H9 (cell line): ENCODE data around the gene PTGDR. TPM values are rescaled to one million over a fixed set of nuclear protein-coding genes. Genes with fewer than 3 reads are reported as not detected.

Experiments used
- DNase-seq: peaks from one replicate; pipeline ENCODE4 v3.0.0-alpha.2; 2017
- H2AFZ ChIP-seq: one replicate; pipeline ENCODE4 v1.6.1; 2013; ENCODE audit warnings: mild to moderate bottlenecking, low read length, control low read depth, moderate library complexity
- H2AK5ac ChIP-seq: 2 replicates; pipeline ENCODE4 v1.6.1; 2013; ENCODE audit warnings: low read length, control low read depth, mixed read lengths; ENCODE audit not compliant: insufficient read length
- H2BK120ac ChIP-seq: one replicate; pipeline ENCODE4 v1.6.1; 2013; ENCODE audit warnings: low read depth, mild to moderate bottlenecking, low read length, control low read depth, inconsistent platforms; ENCODE audit not compliant: poor library complexity, severe bottlenecking
- H2BK12ac ChIP-seq: 2 replicates; pipeline ENCODE4 v1.6.1; 2013; ENCODE audit warnings: low read length, control low read depth, mixed read lengths, low read depth; ENCODE audit not compliant: insufficient read length
- H2BK15ac ChIP-seq: 2 replicates; pipeline ENCODE4 v1.6.1; 2013; ENCODE audit warnings: low read depth, low read length, control low read depth
- H2BK20ac ChIP-seq: one replicate; pipeline ENCODE4 v1.6.1; 2013; ENCODE audit warnings: low read depth, mild to moderate bottlenecking, low read length, control low read depth, inconsistent platforms; ENCODE audit not compliant: poor library complexity, severe bottlenecking
- H2BK5ac ChIP-seq: 2 replicates; pipeline ENCODE4 v1.6.1; 2013; ENCODE audit warnings: low read length, control low read depth, mixed read lengths; ENCODE audit not compliant: insufficient read length
- H3K14ac ChIP-seq: 2 replicates; pipeline ENCODE4 v1.6.1; 2013; ENCODE audit warnings: low read length, control low read depth; ENCODE audit not compliant: insufficient read depth
- H3K18ac ChIP-seq: 2 replicates; pipeline ENCODE4 v1.6.1; 2013; ENCODE audit warnings: low read depth, mild to moderate bottlenecking, mixed read lengths, low read length, control low read depth; ENCODE audit not compliant: insufficient read length
- H3K23ac ChIP-seq: 2 replicates; pipeline ENCODE4 v1.6.1; 2013; ENCODE audit warnings: low read length, control low read depth, mixed read lengths, low read depth; ENCODE audit not compliant: insufficient read length
- H3K23me2 ChIP-seq: 2 replicates; pipeline ENCODE4 v1.6.1; 2013; ENCODE audit warnings: low read depth, mild to moderate bottlenecking, mixed read lengths, low read length, control low read depth; ENCODE audit not compliant: insufficient read length, poor library complexity, severe bottlenecking
- H3K27ac ChIP-seq: 2 replicates; pipeline ENCODE4 v1.5.1; 2013; ENCODE audit warnings: low read length, control low read depth, mixed read lengths, low read depth; ENCODE audit not compliant: insufficient read length
- H3K27me3 ChIP-seq: 2 replicates; pipeline ENCODE4 v1.6.1; 2013; ENCODE audit warnings: low read length, control low read depth, inconsistent platforms; ENCODE audit not compliant: insufficient read depth
- H3K4ac ChIP-seq: 2 replicates; pipeline ENCODE4 v1.6.1; 2013; ENCODE audit warnings: low read depth, mild to moderate bottlenecking, control low read depth, inconsistent platforms, low read length, moderate library complexity
- H3K4me1 ChIP-seq: 2 replicates; pipeline ENCODE4 v1.6.1; 2013; ENCODE audit warnings: low read length, control low read depth, inconsistent platforms; ENCODE audit not compliant: insufficient read depth
- H3K4me2 ChIP-seq: 2 replicates; pipeline ENCODE4 v1.6.1; 2013; ENCODE audit warnings: low read length, control low read depth, mixed read lengths; ENCODE audit not compliant: insufficient read length, insufficient read depth
- H3K56ac ChIP-seq: 2 replicates; pipeline ENCODE4 v1.6.1; 2013; ENCODE audit warnings: low read depth, mild to moderate bottlenecking, mixed read lengths, low read length, control low read depth; ENCODE audit not compliant: insufficient read length
- H3K79me1 ChIP-seq: 2 replicates; pipeline ENCODE4 v1.6.1; 2013; ENCODE audit warnings: low read depth, mild to moderate bottlenecking, moderate library complexity, low read length, control low read depth, inconsistent platforms; ENCODE audit not compliant: insufficient read depth, poor library complexity, severe bottlenecking
- H3K79me2 ChIP-seq: 2 replicates; pipeline ENCODE4 v1.6.1; 2013; ENCODE audit warnings: low read length, control low read depth, inconsistent platforms; ENCODE audit not compliant: insufficient read depth
- H3K9ac ChIP-seq: 2 replicates; pipeline ENCODE4 v1.6.1; 2013; ENCODE audit warnings: low read length, control low read depth, mixed read lengths; ENCODE audit not compliant: insufficient read length; ENCODE audit errors: extremely low read depth
- H3K9me3 ChIP-seq: one replicate; pipeline ENCODE4 v1.6.1; 2013; ENCODE audit warnings: low read depth, low read length, inconsistent platforms; ENCODE audit not compliant: control insufficient read depth
- H3T11ph ChIP-seq: one replicate; pipeline ENCODE4 v1.6.1; 2013; ENCODE audit warnings: mild to moderate bottlenecking, low read length, control low read depth, inconsistent platforms
- H4K20me1 ChIP-seq: one replicate; pipeline ENCODE4 v1.6.1; 2013; ENCODE audit not compliant: control insufficient read depth, insufficient read length, insufficient read depth
- H4K5ac ChIP-seq: 2 replicates; pipeline ENCODE4 v1.6.1; 2013; ENCODE audit warnings: low read depth, mild to moderate bottlenecking, mixed read lengths, low read length, control low read depth; ENCODE audit not compliant: insufficient read length
- H4K8ac ChIP-seq: replicated peaks from 2 replicates; pipeline ENCODE4 v1.6.1; 2013; ENCODE audit warnings: low read length, control low read depth, mixed read lengths, low read depth; ENCODE audit not compliant: insufficient read length
- H4K91ac ChIP-seq: 2 replicates; pipeline ENCODE4 v1.6.1; 2013; ENCODE audit warnings: low read depth, mild to moderate bottlenecking, moderate library complexity, mixed read lengths, low read length, control low read depth; ENCODE audit not compliant: insufficient read length
- H3K27ac Mint-ChIP-seq, 3 experiments: 2 replicates in 2 of 3; 3 replicates in 1 of 3; pipeline ENCODE4 v1.8.0; 2020 to 2021; ENCODE audit warnings: mixed read lengths in 3 of 3, mild to moderate bottlenecking in 1 of 3, moderate library complexity in 1 of 3
- H3K27me3 Mint-ChIP-seq: 2 replicates; pipeline ENCODE4 v1.8.0; 2021; ENCODE audit warnings: low read depth, mild to moderate bottlenecking, moderate library complexity, mixed read lengths
- H3K36me3 Mint-ChIP-seq, 3 experiments: 2 replicates in 2 of 3; 3 replicates in 1 of 3; pipeline ENCODE4 v1.8.0; 2020 to 2021; ENCODE audit warnings: low read depth in 3 of 3, mixed read lengths in 3 of 3; ENCODE audit not compliant: insufficient read depth in 1 of 3
- H3K4me1 Mint-ChIP-seq, 2 experiments: 2 replicates each; pipeline ENCODE4 v1.8.0; 2020; ENCODE audit warnings: mixed read lengths in 2 of 2
- H3K4me3 Mint-ChIP-seq, 2 experiments: 2 replicates in 1 of 2; 3 replicates in 1 of 2; pipeline ENCODE4 v1.8.0; 2020 to 2021; ENCODE audit warnings: mild to moderate bottlenecking in 2 of 2, mixed read lengths in 2 of 2, moderate library complexity in 1 of 2
- H3K9me3 Mint-ChIP-seq, 2 experiments: 2 replicates in 1 of 2; 3 replicates in 1 of 2; pipeline ENCODE4 v1.8.0; 2020; ENCODE audit warnings: mild to moderate bottlenecking in 2 of 2, mixed read lengths in 2 of 2, moderate library complexity in 1 of 2
- WGBS: extraction: QIAGEN DNeasy Blood & Tissue Kit; methylation state at CpG from one replicate; pipeline ENCODE4 v1.1.7; 2013; ENCODE audit warnings: missing lambda C conversion rate, low lambda C conversion rate, mixed read lengths; ENCODE audit not compliant: insufficient read length; ENCODE audit errors: extremely low coverage; 5-methylcytosine and 5-hydroxymethylcytosine counted together
- total RNA-seq: library from RNA; stranded (reverse); gene quantifications from 2 replicates; pipeline ENCODE4 v1.2.1, GENCODE V29; 2021
- TF ChIP-seq, protein P1 (sequence below): fragments of 200-600 bp; sonication (generic); conservative IDR thresholded peaks from 3 replicates; pipeline ENCODE4 v1.8.0; 2021; ENCODE audit warnings: antibody characterized with exemption, mild to moderate bottlenecking

The PTGDR gene
- total RNA-seq, 1 experiment from 2014 or later, result not detected

DNA sequence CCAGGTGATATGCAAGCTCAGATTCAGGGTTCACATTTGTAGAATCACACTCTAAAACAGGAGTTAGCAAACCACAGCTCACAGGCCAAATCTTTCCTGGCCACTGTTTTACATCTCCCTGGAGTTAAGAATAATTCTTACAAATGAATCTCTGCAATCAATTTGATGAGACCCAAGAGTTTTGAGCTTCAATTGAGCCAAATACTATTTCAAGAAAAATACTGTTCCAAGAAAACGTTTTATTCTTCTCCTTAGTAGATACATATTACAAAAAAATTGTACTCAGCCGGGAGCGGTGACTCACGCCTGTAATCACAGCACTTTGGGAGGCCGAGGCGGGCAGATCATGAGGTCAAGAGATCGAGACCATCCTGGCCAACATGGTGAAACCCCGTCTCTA, 2.5 kb downstream of the PTGDR start:
- Histone ChIP-seq H3K79me2 (no peaks in the 10 kb centered on the region), H2AFZ (no peak overlapping the region), H2BK15ac (no peak overlapping the region), H2BK120ac (no peak overlapping the region), H3K14ac (no peak overlapping the region), H3K56ac (no peak overlapping the region), H3K23me2 (peaks cover 16% of the 10 kb centered on the region), H3K9ac (no peak overlapping the region), H4K5ac (no peak overlapping the region), H2AK5ac (no peak overlapping the region), H3K18ac (no peak overlapping the region), H3K9me3 (no peaks in the 10 kb centered on the region), H3K4me2 (no peak overlapping the region), H3K4me1 (peaks cover 2% of the 10 kb centered on the region; the same call in 1 of the 2 replicates), H3K4ac (no peak overlapping the region), H2BK5ac (no peak overlapping the region), H3K79me1 (no peaks in the 10 kb centered on the region), H2BK20ac (no peak overlapping the region), H3K27me3 (peaks cover 39% of the 10 kb centered on the region), H4K20me1 (no peaks in the 10 kb centered on the region), H3K27ac (no peak overlapping the region), H4K91ac (no peak overlapping the region), H4K8ac (no peak overlapping the region), H3T11ph (no peak overlapping the region), H2BK12ac (no peak overlapping the region), H3K23ac (no peak overlapping the region)
- DNase-seq, result no peak
- WGBS, result no CpG with 5 or more reads among the region's 8 CpGs
- no peak overlapping the region for H3K27ac Mint-ChIP-seq
- TF ChIP-seq, protein P1, sequence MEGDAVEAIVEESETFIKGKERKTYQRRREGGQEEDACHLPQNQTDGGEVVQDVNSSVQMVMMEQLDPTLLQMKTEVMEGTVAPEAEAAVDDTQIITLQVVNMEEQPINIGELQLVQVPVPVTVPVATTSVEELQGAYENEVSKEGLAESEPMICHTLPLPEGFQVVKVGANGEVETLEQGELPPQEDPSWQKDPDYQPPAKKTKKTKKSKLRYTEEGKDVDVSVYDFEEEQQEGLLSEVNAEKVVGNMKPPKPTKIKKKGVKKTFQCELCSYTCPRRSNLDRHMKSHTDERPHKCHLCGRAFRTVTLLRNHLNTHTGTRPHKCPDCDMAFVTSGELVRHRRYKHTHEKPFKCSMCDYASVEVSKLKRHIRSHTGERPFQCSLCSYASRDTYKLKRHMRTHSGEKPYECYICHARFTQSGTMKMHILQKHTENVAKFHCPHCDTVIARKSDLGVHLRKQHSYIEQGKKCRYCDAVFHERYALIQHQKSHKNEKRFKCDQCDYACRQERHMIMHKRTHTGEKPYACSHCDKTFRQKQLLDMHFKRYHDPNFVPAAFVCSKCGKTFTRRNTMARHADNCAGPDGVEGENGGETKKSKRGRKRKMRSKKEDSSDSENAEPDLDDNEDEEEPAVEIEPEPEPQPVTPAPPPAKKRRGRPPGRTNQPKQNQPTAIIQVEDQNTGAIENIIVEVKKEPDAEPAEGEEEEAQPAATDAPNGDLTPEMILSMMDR, result no peak
- no peak overlapping the region for H3K4me3 Mint-ChIP-seq
- H3K9me3 Mint-ChIP-seq, result peaks cover 0 to 3% of the 10 kb centered on the region in 2 experiments; a peak in 2 of 5 replicates
- H3K27me3 Mint-ChIP-seq, result peaks cover 67% of the 10 kb centered on the region
- peaks cover 21 to 25% of the 10 kb centered on the region in 2 experiments for H3K4me1 Mint-ChIP-seq
- peaks cover 0 to 3% (median 0%) of the 10 kb centered on the region in 3 experiments; a peak in 2 of 7 replicates for H3K36me3 Mint-ChIP-seq
